ENCODE measurements around the gene TRIM69.
"Not testable (repeated sequence)": the region's sequence is repeated elsewhere in the genome, so short reads cannot be mapped to it uniquely, and the experiment has no call there.

TRIM69 gene

GRCh38 chr15:44716983-44717602 is 19.2 kb upstream of the TRIM69 start:
- no peak for DNase-seq

- no peak for DNase-seq
Observed at GRCh38 chr15:44718180-44718926, 18.0 kb upstream of the TRIM69 start.

GRCh38 chr15:44718927-44719292 is 17.4 kb upstream of the TRIM69 start:
- no peak for DNase-seq

DNA sequence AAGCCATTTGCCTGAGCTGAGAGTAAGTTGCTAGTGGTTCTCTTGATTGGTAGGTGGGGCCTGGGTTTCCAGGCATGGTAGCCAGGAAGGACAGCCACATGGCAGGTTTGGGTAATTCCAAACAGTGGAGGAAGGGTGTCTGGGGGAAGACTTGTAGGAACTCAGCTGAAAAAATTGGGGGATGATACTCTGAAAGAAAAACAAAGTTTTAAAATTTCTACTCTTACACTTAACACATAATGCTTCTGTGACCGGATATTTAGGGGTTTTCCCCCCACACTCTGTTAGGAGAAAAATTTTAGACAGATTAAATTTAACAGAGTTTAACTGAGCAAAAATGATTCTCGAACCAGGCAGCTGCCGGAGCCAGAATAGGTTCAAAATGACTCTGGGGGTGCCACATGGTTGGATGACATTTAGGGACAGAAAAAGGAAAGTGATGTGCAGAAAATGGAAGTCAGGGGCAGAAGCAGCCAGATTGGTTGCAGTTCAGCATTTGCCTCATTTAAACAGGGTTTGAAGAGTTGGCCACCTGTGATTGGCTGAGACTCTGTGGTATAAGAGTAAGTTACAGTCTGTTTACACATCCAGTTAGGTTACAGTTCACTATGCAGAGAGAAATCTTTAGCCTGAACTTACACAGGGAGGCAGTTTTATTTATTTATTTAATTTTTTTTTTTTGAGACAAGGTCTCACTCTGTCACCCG is 16.9 kb upstream of the TRIM69 start:
- DNase-seq: no peak

DNA sequence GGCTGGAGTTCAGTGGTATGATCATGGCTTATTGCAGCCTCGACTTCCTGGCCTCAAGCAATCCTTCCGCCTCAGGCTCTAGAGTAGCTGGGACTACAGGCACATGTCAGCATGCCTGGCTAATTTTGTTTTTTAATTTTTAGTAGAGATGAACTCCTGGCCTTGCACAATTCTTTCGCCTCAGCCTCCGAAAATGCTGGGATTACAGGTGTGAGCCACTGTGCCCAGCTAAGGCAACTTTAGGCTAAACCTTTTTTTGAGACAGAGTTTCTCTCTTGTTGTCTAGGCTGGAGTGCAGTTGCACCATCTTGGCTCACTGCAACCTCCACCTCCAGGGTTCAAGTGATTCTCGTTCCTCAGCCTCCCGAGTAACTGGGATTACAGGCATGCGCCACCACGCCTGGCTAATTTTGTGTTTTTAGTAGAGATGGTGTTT is 16.3 kb upstream of the TRIM69 start:
- not testable (repeated sequence) for DNase-seq

DNA sequence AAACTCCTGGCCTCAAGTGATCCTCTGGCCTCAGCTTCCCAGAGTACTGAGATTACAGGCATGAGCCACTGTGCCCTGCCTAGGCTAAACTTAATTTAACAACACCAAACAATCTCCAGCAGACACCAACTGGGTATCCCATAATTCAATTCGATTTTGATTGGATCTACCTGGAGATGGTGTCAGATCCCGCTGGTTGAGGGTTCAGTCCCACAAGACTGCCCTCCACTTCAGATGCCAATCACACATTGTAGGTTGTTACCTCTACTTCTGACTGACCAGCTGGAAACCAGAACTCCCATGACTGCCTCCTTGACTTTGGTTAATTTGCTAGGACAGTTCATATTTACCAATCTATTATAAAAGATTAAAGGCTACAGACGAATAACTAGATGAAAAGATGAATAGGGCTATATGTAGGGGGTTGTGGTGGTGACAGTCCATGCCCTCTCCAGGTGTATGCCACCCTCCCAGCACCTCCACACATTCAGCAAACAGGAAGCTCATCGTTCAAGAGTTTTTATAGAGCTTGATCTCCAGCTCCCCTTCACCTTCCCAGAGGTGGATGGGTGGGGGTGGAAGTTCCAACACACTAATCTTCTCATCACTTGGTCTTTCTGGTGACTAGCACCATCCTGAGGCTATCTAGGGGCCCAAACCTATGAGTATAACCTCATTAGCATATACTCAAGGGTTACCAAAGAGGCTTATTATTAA is 15.7 kb upstream of the TRIM69 start:
- no peak for DNase-seq

GRCh38 chr15:44722011-44722410 is 14.3 kb upstream of the TRIM69 start:
- DNase-seq: no peak

GRCh38 chr15:44726136-44726535 is 10.2 kb upstream of the TRIM69 start:
- no peak for DNase-seq

- DNase-seq: no peak
Observed at GRCh38 chr15:44726568-44727484, 9.5 kb upstream of the TRIM69 start.

DNA sequence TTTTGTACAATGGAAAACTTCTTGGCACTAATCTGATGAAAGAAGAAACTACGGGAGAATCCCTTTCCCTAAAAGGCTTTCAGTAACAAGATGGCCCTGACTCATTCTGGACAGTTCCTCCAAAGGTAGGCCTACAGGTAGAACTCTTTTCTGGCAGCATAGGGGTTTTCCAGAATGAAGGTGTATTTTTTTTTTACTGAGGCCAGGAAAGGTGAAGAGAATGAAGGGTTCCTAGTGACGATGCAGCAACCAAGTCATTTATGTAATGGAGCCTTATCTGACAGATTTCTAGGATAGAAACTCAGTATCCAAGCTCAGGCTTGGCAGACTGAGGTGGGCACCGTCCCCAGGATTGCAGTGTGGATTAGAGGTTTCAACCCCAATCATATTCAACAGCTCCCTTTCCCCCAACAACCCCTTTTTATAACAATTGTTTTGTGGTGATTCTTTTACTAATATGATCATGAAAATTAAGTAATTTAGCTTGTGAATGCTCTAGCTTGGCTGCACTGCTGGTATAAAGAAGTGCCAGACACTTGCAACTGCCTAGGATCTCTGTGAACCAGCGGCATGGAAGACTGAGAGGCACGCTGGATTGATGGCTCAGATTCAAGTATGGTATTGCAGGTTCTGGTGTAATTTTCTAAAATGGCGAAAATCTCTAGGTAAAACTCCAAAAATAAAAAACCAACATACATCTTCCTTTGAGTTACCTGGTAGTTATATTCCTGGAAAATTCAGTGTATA is 8.7 kb upstream of the TRIM69 start:
- DNase-seq: no peak

DNA sequence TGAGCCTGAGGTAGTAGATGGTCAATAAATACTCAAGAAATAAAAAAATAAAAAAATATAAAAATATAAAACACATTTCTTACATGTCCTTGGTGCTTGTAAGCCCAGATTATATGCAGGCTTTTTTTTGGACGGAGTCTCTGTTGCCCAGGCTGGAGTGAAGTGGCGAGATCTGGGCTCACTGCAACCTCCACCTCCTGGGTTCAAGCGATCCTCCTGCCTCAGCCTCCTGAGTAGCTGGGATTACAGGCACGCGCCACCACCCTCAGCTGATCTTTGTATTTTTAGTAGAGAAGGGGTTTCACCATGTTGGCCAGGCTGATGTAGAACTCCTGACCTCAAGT is 8.1 kb upstream of the TRIM69 start:
- DNase-seq: not testable (repeated sequence)

DNA sequence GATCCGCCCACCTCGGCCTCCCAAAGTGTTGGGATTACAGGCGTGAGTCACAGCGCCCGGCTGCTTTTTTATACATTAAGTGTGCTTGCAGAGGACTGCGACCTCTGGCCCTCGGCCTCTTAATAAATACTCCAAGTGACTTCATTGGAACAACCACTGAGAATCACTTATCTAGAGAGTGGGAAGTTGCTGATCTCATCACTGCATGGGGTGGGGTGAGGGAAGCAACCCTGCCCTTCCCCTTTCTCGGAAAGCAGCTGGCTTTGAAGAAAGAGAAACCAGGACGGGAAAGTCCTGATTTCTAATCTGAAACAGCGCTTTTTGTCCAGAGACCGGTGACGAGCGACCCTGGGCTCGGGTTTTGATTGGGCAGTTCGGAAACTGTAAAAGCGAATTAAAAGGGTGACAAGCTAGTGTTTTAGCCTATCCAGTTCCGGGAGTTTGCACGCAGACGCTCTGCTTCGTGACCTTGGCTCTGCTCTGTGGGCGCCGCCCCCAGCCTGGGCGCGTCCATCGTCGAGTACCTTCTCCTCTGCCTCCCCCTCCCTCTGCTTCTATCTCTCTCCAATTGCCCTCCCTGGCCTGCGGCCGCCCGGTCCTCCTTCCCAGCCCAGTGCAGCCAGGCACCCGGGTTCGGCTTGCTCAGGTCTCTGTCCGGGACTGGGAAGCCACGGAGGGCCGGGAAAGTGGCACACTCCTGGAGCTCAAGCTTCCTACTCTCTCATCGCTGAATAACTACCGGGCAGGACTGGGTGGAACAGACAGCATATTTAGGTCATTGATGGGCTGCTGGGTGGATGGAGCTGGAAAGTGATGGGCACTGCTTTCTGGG is 7.5 kb upstream of the TRIM69 start:
- peak; percentile 96 for DNase-seq

DNA sequence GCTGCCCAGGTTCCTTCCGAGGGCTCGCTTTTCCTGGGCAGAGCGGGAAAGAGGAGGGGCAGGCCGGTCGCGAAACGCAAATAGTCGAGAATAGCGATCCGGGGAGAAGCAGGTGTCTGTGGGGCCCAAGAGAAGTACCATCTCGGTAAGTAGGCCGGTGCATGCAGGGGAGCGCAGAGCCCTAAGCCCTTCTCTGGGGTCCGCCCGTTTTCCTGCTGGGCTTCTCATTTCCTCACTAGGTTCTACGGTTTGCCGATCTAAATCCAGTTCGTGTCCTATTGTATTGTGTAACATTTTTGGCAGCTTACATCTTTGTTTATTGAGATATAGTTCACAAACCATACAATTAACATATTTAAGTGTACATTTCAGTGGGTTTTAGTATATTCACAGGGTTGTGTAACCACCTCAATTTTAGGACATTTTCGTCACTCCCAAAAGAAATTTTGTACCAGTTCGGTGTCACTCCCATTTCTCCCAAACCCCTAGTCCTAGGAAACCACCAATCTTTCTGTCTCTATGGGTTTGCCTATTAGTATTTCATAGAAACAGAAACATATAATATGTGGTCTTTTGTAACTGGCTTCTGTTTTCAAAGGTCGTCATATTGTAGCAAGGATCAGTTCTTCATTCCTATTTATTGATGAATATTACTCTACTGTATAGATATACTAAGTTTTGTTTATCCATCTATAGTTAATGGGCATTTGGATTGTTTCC is 6.8 kb upstream of the TRIM69 start:
- DNase-seq: peak; percentile 39

DNA sequence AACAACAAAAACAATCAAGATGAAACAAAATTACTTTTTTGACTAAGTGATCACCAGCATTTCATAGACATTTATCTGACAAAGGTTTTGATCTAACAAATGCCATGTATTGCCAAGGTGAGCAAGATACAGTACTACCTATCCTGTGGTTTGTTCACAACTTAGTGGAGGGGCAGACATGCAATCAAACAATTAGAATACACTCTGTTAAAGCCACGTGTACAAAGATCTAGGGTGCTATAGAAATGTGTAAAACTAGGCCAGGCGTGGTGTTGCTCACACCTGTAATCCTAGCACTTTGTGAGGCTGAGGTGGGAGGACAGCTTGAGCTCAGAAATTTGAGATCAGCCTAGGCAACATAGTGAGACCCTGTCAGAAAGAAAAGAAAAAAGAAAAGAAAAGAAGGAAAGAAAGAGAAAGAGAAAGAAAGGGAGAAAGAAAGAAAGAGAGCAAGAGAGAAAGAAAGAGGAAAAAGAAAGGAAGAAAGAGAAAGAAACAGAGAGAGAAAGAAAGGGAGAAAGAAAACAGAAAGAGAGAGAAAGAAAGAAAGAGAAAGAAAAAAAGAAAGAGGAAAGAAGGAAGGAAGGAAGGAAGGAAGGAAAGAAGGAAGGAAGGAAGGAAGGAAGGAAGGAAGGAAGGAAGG is 1.4 kb upstream of the TRIM69 start:
- DNase-seq: no peak

GRCh38 chr15:44735482-44736180 is 697 bp upstream of the TRIM69 start:
- DNase-seq: no peak

DNA sequence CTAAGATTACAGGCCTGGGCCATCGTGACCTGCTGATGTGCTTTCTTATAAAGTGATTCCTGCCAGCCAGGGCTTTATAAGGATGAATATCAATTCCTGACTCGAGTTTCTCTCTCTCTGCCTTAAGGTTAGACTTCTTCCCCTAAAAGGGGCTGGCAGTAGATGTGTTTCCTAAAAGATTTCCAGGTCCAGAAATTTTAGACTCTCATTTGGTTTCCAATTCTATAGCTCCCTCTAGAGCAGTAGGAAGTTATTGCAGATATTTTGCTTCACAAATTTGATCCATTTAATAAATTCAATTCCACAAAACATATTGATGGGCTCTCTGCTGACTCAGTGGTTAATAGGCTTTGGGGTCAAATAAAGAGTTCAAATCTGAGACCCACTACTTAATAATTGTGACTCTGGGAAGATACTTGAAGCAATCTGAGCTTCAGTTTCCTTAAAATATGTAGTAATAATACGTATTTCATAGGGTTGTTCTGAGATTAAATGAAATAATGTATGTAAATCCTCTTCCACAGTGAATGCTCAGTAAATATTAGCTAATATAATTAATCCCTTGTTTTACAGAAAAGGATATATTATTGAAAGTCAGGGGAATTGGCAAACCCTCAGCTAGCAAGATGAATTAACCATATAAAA is 2.1 kb downstream of the TRIM69 start:
- DNase-seq: peak; percentile 19

DNA sequence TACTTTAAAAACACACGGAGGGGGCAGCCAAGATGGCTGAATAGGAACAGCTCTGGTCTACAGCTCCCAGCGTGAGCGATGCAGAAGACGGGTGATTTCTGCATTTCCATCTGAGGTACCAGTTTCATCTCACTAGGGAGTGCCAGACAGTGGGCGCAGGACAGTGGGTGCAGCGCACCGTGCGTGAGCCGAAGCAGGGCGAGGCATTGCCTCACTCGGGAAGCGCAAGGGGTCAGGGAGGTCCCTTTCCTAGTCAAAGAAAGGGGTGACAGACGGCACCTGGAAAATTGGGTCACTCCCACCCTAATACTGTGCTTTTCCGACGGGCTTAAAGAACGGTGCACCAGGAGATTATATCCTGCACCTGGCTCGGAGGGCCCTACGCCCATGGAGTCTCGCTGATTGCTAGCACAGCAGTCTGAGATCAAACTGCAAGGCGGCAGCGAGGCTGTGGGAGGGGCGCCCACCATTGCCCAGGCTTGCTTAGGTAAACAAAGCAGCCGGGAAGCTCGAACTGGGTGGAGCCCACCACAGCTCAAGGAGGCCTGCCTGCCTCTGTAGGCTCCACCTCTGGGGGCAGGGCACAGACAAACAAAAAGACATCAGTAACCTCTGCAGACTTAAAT is 3.0 kb downstream of the TRIM69 start:
- DNase-seq: not testable (repeated sequence)

GRCh38 chr15:44743454-44743853 is 7.1 kb downstream of the TRIM69 start:
- DNase-seq: not testable (repeated sequence)

All from NCI-H1092 treated with DMSO at 0.1 percent for 48 hours (cell line).